NCI-H2107 (cell line): Measurements from ENCODE around the gene GFRA1.
"Not testable (repeated sequence)": the region's sequence is repeated elsewhere in the genome, so short reads cannot be mapped to it uniquely, and the experiment has no call there.

ENCODE experiments used
- DNase-seq: peaks from one replicate; lab custom pipeline; 2025; lab: John Stamatoyannopoulos, UW

The GFRA1 gene

DNA sequence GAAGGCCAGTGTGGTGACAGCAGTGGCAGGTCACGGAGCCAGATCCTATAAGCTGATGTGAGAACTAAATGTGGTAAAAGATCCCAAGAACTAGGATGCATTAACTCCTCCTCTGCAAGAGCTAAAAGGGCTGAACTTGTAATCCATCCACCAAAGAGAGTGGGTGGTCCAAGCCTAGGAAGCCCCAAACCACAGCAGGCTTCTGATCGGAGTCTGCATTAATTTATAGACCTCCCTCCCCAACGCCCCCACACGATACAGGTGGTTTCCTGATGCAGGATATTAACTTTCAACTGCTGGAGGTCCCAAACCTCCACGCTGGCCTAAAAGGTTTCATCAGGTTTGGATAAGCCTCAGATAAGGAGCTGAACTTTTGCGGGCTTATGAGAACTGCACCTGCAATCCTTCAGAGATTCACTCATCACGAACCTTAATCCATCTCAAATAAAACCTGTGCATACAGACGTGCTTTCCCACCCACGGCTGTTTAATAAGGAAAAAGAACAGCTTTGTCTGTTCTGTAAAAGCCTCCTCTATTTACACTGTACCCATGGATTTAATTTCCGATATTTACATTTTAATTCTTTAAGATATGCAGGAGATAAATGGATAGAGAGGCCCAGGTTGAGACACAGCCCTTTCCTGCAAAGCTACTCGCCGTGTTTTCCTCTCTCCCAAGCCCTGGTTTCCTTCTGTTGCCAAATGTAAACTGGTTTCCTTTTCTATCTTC is 74.9 kb downstream of the GFRA1 start:
- DNase-seq: no peak

DNA sequence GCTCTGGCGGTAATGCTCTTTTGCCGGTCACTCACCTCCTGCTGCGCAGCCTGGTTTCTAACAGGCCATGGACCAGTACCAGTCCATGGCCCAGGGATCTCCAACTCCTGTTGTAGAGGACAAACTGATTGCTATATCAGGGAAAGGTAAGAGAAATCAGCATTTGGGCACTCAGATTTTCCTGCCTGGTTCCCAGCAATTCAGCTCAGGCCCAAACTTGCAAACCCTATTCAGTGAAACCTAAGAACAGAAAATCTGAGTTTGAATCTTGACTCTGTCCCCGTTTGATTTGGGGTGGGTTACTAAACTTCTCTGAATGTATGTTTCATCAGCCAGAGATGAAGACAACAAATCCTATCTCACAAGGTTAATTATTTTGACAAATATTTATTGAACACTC is 77.4 kb downstream of the GFRA1 start:
- no peak for DNase-seq

DNA sequence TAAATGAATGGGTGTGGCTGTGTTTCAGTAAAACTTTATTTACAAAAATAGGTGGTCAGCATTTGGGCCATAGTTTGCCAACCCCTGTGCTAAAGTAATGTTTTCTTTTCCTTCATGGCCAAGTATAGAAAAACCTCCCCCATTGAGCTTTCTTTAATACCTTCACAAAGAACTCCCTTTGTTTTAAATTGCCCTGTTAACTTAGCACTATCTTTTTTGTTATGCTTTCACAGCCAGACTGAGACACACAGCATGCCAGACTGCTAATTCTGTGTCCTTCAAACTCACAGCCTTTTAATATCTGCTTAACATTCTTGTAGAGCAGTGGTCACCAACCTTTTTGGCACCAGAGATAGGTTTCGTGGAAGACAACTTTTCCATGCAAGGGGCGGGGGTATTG is 78.0 kb downstream of the GFRA1 start:
- DNase-seq: no peak

DNA sequence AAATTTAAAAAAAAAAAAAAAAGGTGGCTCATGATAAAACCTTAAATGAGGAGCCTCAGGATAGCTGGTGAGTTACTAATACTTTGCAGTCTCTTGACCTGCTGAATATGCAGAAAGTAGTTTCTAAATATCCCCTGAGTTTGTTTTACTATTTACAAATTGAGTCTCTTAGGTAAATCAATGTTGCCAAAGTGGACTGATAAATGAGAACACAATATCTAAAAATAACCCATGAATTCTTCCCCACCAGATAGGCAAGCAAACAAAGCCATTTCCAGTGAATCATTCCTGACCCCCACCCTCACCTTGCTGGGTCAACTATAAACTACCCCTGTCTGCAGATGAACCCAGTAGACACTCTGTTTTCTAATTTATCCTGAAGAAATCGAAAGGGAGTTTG is 78.9 kb downstream of the GFRA1 start:
- no peak for DNase-seq

DNA sequence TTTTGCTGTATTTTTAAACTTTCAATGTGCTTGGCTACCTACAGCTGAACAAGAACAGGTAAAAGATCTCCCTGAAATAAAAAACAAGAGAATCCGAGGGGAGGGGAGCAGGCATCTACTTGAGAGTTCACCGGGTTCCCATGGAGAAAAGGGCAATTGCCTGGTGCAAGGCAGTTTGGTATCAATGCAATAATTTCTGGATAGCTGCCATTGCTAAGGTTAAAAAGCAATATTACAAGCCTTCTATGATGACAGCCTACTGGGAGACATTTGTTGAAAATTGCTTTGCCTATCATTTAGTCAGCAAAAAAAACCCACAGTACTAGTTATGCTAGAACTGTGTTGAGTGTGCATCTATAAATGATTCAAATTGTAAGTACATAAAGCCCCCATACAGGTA is 82.1 kb downstream of the GFRA1 start:
- no peak for DNase-seq

DNA sequence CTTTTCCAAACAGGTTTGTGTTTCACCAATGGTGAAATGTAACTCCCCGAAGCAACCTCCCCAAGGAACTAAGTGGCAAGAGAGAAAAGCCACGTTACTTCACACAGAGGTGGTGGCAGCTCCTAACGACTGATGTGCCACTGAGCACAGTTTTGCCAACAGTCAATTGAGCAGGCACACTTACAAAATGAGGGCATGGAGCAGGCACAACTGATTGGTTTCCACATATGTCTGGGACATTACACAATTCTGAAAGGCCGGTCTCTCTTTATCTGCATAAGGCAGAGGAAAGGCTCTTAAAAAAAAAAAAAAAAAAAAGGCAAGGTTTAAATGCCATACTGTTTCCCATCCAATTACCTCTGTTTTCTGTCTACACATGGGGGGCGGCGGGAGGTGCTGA is 86.7 kb downstream of the GFRA1 start:
- DNase-seq: no peak

DNA sequence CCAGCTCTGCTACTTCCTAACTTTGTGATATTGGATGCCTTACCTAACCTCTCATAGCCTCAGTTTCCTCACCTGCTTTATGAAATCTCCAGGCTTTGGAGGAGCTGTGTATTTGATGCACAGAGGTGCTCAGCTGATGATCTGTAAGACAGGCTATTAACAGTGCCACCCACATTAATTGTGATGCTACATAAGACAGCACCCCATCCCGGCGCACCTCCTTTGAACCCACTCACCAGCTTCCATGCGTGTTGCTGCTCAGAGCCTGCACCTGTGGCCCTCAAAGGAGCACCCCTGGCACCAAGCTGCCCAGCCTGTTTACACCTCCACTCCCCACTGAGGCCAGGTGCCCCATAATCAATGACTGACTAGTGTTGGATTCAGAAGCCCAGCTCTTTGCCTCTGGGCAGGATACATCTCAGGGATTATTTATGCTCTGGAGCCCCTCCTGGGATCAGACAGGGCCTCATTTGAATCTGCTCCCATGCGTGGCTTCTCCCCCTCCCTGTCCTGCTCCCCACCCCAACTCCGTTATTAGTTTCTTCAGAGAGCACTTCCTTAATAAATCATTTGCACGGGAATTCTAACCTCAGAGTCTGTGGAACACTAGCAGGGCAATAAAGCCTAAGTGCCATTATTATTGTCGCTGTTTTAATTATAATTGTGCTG is 87.7 kb downstream of the GFRA1 start:
- no peak for DNase-seq

DNA sequence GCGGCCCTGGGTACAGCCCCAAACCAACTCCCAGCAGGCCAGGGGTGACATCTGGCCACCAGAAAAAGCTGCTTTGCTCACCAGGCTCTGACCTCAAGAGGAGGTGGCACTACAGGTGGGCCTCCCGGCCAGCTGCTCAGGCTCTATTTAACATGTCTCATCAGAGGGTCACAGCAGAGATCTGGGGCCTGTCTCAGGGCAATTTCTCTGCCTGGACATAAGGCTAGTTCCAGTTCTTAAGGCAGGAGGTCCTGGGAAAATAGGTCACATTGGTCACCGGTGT is 88.6 kb downstream of the GFRA1 start:
- DNase-seq: no peak

DNA sequence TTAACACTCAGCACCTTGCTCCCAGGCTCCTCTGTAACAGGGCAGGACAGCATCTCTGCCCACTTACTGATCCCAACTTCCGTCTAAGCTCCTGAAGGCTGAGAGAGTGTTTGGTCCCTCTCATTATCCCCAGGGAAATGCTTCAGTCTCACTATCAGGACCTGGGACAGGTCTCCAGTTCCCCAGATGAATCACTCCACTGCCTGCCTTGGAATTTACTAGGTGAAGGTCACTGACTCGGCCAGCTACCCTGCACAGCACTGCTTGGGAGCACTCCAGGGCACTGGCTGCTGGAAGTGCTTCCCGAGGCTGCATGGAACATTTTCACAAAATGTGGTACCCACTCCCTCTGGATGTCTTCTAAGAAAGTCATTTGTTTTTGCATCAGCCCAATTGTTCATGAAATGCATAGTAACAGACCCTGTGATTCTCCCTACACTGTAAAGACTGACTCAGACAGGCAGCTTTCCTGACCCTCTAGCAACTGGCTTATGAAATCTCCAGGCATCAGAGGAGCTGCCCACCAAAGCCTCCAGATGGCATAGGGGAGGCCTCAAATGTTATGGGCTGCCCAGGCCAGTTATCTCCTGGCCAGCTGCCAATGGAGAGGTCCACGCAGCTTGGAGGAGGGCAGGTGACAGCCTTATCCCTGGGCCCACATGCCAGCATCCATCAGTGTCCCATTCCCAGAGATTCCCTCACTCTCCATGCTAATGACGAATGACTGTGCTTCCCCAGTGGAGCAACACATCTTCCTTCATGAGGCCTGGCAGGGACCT is 89.1 kb downstream of the GFRA1 start:
- no peak for DNase-seq

DNA sequence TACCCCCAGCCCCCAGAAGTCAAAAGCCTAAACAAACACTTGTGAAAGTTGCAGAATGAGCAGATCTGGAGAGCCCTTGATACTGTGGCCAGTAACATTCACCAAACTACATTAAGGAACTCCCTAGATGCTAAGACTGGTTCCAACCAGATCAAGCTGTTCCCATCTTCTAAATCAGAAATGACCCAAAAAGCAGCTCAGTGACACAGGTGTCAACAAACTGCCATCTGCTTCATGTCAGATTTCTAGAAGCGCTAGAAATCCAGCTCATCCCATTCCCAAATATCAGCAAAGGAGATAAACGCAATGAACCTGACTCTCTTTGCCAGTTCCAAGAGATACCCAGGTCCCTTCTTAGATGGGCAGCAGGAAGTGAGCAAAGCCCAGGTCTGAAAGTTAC is 90.6 kb downstream of the GFRA1 start:
- DNase-seq: no peak

DNA sequence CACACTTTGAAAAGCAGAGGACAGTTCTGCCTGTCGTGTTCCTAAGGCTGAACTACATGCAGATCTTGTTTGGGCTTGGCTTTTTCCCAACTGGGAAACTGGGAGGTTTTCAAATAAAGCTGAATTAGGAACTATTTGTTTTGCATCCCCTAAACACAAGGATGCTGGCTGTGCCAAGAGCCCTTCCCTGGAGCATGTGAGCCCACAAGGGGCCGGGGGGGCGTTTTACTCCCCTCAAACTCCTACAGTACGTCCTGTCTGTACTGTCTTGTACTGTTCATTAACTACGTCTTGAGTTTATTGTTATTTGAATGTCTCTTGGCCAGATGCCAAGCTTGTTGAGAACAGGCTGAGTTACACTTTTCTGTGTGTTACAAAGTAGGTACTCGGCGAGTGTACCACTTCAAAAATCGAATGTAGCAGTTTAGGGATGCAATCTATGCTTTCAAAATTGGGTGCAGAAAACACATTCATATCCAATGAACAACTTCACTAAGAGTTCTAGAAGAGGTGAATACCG is 94.9 kb downstream of the GFRA1 start:
- no peak for DNase-seq

DNA sequence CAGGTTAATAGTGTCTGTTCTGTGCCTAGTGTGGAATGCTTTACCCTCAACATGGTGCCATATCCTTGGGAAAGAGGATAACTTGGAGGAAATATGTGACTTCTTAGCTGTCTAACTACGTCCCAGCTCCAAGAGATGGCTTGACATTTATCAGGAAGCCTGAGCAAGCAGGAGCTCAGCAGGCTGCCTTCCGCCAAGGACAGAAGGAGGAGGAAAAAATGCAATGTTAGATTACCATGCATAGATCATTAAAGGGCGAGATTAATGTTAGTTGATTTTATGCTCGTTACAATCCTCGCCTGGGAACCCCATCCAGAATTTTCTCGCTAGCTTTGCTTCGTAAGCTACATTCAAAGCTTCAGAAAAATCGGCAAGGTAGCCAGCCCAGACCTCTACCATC is 97.8 kb downstream of the GFRA1 start:
- DNase-seq: no peak

DNA sequence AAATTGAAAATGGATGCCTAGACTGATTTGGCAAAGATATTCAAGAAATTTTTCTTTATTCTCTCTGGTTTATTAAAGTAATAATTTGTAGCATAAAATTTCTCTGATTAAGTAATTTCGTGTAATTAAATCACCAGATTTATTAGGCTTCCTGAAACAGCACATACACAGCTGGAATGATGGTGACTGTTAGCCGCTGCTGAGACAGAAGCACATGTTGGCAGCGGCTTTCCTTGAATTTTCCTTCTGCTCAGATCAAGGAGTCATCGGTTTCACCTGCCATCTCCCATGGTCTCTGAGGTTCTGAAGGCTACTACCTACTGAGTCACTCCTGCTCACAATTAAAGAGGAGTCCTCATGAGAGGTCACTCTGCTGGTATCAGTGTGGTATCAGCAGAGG is 101.5 kb downstream of the GFRA1 start:
- no peak for DNase-seq

DNA sequence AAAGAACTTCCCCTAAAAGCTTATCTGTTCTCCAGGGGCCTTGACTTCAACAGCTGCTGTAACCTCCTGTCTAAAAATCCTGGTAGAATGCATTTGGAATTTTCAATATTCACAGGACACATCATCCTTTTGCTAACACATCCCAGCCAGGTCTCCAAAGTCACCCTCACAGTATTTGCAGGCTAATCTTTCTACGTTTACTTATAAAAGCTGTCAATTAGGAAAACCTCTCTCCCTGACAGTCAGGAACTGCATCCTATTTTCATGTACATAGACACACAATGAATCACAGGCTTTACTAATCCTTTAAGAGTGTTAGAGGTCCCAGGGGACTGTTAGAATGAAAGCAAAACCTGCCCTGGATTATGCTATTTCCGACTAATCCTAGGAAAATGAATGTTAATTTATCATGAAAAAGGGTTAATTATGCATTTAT is 102.2 kb downstream of the GFRA1 start:
- no peak for DNase-seq

DNA sequence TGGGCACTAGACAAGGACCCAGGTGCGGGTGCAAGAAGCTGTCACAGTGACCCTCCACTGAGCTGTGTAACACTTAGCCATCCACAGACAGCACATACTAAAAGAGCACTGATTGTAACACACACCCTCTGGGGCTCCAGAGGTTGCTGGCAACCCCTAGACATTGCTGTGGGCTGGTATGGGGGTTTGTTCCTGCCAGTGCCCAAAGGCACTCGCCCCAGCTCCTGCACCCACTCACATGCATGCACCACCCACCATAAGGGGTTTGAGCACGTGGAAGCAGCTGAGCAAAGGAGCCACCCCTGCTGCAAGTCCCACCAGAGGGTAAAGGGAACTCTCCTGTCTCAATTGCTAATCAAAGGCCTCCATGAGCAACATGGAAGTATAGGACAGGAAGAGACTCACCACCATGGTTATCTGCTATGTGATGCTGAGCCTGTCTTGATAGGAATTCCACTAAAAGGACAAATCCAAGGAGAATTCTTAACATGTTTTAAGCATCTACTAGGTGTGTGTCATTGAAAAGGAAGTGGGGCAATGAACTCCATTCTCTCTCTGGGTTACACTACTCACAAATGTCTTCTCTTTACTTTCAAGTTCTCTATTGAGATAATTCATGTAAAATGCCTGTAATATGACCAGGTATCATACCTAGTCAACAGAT is 103.1 kb downstream of the GFRA1 start:
- DNase-seq: no peak

DNA sequence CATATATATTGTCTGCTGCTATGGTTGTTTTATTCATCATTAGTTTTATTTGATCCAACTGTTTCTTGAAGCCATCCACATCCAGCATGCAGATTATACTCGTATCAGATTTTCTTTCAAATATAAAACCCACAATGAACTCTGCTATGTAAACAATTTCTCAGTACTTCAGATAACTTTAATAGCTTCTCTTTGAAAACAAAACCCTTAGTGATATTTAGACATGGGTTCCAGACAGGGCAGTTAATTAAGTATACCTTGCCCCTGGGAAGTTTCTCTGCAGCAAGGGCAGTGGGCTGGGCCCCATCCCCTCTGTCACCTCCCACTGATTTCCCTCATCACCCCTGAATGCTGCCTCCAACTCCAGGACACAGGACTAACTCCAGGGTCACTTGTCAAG is 104.3 kb downstream of the GFRA1 start:
- DNase-seq: no peak

DNA sequence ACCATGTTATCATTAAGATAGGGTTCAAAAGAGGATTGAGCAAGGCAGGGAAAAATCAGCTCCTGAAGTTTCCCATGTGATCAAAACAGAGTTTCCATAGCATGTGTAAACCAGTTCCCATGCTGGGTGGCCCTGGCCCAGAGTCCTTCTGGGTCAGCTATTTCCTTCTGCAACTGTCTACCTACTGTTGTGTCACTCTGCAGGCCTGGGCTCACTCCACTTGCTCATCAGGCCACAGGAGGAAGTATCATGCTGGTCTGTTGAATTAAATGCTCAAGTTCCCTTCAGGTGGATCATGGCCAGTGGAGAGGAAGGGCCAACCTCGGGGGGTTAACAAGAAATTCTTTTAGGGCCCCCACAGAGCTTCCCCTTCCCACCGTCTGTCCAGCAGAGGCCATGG is 104.7 kb downstream of the GFRA1 start:
- DNase-seq: no peak

DNA sequence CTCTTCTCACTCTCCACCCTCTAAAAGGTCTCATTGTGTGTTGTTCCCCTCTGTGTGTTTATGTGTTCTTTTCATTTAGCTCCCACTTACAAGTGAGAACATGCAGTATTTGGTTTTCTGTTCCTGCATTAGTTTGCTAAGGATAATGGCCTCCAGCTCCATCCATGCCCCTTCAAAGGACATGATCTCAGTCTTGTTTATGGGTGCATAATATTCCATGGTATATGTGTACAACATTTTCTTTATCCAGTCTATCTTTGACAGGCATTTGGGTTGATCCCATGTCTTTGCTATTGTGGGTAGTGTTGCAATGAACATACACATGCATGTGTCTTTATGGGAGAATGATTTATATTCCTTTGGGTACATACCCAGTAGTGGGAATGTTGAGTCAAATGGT is 107.1 kb downstream of the GFRA1 start:
- DNase-seq: not testable (repeated sequence)

DNA sequence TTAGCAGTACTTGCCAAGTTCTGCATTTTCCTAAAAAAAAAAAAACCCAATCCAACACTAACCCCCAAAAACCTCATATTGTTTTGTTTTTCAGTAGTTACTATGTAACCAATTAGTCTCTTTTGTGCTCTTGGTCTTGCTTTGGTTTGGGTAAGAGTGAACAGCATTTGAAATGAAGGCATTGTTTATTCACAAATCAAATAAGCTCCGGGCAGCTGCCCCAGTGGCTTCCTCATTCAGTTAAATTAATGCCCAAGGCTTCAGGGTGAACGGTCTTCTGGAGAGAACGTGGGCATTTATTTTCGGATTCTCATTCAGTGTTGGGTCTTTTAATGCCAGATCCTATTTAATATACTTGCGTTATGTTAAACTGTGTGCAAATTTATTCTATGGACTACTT is 108.7 kb downstream of the GFRA1 start:
- DNase-seq: no peak

DNA sequence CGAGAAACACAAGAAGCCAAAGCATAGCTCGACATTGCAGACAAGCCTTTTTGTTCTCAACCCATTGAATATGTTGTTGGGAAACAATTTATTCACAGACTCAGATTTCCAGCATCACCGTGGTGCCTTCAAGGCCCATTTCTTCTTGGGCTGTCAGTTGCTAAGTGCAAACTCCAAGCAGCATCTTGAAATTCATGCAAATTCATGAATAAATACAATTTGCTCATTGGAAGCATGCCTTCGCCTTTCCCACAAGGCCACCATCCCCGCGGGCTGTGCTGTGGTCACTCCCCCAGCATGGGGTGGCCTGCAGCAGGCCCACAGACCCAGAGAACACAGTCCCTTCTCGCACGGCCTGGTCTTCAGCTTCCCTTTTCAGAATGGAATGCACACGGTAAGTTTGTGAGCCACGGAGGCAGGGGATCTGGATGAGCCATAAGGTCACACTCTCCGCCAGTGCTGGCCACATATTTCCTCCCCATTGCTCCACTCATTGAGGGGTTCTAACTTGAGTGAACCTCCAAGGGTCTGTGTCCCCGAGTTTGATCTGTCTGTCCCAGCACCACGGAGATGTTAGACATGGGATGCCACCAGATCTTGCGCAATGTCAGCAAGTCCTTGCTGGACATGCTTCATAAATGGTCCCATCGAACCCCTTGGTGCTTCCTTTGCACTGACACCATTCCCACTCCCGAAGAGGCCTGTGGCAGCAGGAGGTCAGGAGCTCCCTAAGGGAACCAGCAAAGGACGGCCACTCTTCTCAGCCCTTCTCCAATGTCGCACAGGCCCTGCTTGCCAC is 109.5 kb downstream of the GFRA1 start:
- no peak for DNase-seq

DNA sequence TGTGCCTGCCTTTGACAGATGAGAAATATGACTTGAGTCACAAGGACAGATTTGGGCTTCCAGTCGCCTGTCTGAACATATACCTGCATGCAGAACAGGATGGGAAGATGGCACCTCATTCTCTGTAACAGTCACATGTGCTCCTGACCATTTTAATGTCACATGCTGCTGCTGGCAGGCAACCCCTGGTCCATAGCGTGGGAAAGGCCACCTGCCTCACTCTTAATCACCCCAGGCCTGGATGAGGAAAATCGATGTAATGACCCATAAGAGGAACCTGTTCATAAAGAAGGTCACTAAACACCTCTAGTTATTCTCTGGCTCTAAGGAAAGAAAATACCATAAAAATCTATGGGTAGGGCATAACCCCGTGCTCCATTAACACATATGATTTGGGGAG is 110.2 kb downstream of the GFRA1 start:
- DNase-seq: no peak

DNA sequence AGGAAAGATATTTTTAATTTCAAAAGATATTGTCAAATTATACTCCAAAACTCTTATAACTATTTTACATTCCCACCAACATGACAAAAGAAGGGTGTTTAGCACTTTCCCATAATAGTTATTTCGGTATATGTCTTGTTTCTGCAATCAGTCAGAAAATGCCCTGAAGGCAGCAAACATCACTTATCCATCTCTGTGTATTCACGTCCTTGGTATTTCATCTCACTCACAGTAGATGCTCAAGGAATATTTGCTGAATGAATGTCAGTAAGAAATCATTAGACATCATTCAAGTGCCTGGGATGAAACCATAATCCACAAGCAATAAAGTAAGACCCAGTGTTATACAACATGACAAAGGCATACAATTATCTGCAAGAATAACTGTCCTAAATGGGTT is 112.7 kb downstream of the GFRA1 start:
- no peak for DNase-seq
